AG09319 (cell line): ENCODE data around the gene ARHGEF6.

ENCODE experiments used
- DNase-seq: peaks from one replicate; pipeline ENCODE4 v3.0.0-alpha.2; 2010; ENCODE audit warnings: low read depth; ENCODE audit errors: extremely low read depth
- TF ChIP-seq, protein P1 (sequence below): IDR thresholded peaks from 2 replicates; pipeline ENCODE4 v1.5.1; 2011; ENCODE audit warnings: low read depth, mild to moderate bottlenecking, inconsistent platforms, low read length, moderate library complexity

ARHGEF6 gene

DNA sequence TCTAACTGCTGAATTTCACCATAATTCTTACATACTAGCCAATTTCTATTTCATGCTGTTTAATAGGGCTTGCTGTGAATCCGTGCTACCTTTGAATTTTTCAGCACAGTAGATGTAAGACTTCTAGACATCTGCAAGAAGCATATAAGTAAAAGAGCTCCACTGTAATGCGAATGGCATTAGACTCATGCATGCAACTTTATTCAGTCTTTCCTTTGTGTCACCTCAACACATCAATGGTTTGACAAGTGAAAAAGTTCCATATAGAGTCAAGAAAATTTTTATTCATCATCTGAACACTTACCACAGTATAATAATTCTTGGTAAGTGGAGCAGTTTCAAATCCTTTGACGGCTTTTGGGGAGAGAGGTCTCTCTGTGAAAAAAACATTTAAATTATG is 48.9 kb downstream of the ARHGEF6 start:
- DNase-seq: no peak
- TF ChIP-seq, protein P1, sequence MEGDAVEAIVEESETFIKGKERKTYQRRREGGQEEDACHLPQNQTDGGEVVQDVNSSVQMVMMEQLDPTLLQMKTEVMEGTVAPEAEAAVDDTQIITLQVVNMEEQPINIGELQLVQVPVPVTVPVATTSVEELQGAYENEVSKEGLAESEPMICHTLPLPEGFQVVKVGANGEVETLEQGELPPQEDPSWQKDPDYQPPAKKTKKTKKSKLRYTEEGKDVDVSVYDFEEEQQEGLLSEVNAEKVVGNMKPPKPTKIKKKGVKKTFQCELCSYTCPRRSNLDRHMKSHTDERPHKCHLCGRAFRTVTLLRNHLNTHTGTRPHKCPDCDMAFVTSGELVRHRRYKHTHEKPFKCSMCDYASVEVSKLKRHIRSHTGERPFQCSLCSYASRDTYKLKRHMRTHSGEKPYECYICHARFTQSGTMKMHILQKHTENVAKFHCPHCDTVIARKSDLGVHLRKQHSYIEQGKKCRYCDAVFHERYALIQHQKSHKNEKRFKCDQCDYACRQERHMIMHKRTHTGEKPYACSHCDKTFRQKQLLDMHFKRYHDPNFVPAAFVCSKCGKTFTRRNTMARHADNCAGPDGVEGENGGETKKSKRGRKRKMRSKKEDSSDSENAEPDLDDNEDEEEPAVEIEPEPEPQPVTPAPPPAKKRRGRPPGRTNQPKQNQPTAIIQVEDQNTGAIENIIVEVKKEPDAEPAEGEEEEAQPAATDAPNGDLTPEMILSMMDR: no peak

DNA sequence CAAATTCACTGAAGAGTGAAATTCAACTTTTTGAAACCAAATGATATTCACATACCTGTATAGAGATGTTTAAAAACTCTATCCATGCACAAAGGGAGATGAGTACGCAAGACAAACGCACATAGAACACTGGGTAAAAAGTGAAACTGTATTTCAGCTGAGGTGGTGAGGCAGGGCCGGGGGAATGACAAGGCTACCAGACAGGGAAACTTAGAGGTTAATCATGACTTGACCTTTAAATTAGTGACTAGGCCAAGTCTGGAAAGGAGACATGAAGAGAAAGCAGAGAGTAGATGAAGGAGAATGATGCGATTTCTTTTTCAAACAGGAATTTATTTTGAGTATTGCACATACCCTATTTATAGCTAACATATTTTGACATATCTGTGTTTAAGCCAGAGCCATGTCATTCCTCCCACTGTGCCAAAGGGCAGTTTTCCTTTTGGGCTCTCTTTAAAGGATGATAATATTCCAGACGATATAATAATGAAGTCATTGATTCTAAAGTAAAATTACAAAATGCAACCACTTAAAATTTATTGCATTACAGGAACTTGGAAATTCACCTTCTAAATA is 49.4 kb downstream of the ARHGEF6 start:
- no peak for DNase-seq
- TF ChIP-seq, protein P1: no peak

DNA sequence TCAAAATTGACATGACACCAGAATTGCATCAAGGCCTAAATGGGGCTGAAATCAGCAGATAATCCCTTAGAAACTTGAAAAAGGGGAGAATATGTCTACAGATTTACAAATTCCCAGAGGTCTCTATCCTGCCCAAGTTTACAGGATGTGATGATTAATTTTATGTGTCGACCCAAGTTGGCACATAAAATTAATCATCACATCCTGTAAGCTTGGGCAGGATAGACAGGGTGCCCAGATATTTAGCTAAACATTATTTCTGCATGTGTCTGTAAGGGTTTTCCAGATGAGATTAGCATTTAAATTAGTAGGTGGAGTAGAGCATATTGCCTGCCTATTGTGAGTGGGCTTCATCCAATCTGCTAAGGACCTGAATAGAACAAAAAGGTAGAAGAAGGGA is 52.3 kb downstream of the ARHGEF6 start:
- TF ChIP-seq, protein P1: no peak
- no peak for DNase-seq

DNA sequence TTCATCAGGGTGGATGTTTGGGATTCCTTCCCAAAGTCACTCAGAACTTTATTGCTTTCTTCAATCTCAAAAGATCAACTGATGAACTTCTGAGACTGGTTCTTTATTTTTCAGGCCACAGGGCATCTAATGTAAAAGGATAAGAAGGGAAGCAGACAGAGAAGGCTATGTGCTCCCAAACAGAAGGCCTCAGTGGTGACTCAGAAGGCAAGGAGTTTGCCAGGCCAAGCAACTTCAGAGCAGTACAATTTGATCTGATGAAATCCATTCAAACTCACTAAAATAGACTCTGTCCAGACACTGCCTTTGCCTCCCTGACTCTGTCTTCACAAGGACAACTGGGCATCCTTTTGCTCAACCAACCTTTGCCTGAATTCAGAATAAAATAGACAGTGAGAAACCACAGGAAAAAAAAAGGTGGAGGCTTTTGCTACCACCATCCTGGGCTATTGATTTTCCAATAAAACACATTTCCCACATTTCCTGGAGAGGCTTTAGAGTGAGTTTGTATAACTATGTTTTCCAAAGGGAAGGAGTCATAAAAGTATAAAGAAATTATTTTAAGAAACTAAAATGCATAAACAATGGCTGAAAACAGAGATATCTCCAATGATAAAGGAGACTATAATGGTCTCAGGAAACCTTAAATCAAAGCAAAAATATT is 55.2 kb downstream of the ARHGEF6 start:
- no peak for DNase-seq

DNA sequence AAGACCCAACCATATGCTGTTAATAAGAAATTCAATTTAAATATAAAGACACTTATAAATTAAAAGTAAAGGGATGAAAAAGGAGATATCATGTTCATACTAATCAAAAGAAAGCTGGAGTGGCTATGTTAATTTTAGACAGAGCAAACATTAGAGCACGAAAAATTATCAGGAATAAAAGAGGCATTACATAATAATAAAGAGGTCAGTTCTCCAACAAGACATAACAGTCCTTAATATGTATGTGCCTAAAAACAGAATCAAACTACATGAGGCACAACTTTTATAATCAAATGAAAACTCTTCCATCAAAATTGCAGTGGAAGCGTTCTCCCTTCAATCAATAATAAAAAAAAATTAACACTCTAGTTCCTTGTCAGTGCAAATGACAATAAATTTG is 62.6 kb downstream of the ARHGEF6 start:
- TF ChIP-seq, protein P1: no peak

More for the DNA sequence above, 55.2 kb downstream of the ARHGEF6 start:
- TF ChIP-seq, protein P1: no peak

DNA sequence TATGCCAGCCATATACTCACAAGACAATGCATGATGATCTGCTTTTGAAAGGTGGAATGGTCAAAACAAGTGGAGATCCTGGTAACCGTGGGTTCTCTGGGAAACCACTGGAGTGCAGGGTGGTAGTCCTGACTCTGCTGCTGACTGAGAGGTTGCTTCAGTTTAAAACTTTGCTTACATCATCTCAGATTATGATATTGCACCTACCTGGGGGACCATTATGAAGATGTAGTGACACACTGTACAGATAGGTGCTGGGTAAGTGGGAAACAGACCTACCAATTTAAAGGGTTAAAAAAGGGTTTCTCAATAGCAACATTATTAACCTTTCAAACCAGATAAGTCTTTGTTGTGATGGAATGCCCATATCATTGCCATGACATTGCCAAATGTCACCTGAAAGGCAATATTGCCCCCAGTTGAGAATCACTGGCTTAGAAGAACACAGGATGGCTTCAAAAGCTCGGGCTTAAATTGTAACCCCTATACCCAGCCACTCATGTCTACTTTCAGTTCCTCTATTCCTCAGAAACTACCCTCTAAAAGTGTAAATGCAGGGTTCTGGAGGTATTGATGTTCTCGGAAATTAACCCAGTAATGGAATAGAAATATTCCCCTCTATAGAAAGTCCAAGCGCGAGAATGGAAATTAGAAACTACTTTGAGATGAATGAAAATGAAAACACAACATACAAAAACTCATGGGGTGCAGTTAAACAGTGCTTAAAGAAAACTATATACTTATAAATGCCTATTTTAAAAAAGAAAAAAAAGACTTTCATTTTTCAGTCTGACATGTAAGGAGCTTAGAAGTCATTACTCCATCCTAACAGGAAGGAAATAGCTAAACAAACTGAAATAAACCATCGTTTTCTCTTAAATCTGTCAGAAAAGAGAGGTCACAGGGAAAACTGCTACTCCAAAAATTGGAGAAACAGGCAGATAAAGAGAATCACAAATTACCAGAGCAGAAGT is 65.8 kb downstream of the ARHGEF6 start:
- no peak for DNase-seq
- TF ChIP-seq, protein P1: no peak

More for the DNA sequence above, 62.6 kb downstream of the ARHGEF6 start:
- no peak for DNase-seq
